ENCODE data around the gene FGD2. TPM values are rescaled to one million over a fixed set of nuclear protein-coding genes. Genes with fewer than 3 reads are reported as not detected.
"Not testable (repeated sequence)": the region's sequence is repeated elsewhere in the genome, so short reads cannot be mapped to it uniquely, and the experiment has no call there.

The FGD2 gene
- polyA plus RNA-seq, 12 donors = 2.4 to 8.1 (median 3.0) TPM; not detected in 1

DNA sequence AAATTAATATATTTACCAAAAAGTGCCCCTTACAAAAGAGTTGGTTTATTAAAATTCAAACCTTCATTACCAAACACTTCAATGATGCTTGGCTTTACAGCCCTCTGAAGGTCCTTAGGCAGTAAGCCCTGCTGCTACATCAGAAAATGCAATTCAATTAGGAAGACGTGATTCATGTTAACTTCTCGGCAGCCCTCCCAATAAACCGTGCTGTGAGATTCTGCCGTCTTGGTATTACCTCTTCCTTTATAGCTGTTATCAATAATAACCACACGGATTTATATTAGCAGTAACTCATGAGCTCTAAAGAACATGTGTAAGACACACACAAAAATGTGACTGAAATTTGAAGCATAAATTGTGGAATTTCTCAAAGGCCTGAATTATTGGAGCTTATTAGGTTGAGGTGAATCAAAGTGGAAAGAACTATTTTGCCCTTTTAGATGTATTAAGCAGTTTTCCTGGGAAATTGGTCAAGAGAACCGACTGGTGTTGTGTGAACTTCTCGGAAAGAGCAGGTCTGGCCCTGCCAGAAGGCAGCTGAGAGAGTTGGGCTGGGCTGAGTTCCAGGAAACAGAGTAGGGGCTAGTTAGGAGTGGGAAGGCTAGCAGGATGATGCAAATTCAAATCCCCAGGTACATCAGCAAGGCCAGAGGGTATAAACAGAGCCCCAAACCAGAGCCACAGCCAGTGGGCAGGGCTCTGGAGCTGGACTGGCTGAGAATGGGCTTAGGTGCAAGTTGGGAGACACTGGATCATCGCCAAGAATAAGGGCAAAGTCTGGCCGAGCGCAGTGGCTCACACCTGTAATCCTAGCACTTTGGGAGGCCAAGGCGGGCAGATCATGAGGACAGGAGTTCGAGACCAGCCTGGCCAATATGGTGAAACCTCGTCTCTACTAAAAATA is 33.1 kb downstream of the FGD2 start:
- DNase-seq = peak; percentile 90

DNA sequence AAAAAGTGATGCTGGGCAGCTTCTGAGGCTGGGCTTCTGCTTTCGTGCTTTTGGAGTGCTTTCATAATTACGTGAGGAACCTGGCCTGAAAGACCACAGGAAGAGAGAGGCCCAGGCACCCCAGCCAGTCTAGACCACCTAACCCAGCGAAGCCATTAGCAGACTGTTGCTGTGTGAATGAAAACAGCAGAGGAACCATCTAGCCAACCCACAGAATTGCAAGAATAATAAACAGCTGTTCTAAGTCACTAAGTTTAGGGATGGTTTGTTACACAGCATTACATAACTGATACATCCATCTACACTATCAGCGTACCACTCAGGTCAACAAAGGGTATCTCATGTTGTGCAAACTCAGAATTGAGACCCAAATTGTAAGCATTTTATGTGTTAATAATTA is 34.5 kb downstream of the FGD2 start:
- no peak for DNase-seq

DNA sequence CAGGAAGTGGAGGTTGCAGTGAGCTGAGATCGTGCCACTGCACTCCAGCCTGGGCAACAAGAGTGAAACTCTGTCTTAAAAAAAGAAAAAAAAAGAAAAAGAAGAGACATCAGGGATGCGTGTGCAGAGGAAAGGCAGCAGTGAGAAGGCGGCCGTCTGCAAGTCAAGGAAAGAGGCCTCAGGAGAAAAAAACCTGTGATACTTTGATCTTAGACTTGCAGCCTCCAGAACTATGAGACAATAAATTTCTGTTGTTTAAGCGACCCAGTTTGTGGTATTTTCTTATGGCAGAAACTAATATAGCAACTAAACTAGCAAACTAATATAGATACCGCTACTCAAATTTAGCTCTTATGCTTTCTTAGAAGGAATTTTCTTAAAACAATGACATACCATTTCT is 36.1 kb downstream of the FGD2 start:
- no peak for DNase-seq

DNA sequence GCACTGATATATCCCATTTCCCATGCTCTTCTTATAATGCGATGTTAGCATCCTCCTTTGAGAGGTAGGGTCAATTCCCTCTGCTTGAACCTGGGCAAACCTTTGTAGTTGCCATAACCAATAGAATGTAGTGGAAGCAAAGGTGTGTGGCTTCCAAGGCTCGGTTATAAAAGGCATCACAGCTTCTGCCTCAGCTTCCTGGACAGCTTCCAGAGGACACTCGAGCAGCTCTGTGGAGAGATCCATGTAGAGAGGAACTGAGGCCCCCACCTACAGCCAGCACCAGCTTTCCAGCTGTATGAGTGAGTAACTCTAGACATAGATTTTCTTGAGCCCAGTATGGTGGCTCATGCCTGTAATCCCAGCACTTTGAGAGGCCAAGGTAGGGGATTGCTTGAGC is 36.7 kb downstream of the FGD2 start:
- no peak for DNase-seq

GRCh38 chr6:37043091-37043490 is 37.6 kb downstream of the FGD2 start:
- DNase-seq = not testable (repeated sequence)

GRCh38 chr6:37047346-37047688 is 41.9 kb downstream of the FGD2 start:
- no peak for DNase-seq

GRCh38 chr6:37047689-37048402 is 42.4 kb downstream of the FGD2 start:
- DNase-seq = no peak

DNA sequence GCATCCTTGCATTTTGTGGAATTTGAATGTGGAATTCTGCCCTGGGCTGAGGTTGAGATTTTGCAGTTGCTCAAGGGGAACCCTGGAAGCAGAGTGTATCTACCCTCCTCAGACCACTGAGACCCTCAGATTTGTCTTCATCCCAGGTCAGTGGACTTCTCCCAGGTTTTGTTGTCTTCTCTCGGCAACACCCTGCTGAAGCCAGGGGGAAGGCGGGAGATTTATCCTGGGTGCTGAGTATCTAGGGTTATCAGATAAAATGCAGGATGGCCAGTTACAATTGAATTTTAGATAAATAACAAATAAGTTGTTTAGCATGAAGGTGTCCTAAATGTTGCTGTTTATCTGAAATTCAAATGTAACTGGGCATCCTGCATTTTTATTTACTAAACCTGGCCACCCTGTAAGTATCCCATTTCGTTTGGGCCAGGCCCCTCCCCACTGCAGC is 43.0 kb downstream of the FGD2 start:
- DNase-seq = no peak

DNA sequence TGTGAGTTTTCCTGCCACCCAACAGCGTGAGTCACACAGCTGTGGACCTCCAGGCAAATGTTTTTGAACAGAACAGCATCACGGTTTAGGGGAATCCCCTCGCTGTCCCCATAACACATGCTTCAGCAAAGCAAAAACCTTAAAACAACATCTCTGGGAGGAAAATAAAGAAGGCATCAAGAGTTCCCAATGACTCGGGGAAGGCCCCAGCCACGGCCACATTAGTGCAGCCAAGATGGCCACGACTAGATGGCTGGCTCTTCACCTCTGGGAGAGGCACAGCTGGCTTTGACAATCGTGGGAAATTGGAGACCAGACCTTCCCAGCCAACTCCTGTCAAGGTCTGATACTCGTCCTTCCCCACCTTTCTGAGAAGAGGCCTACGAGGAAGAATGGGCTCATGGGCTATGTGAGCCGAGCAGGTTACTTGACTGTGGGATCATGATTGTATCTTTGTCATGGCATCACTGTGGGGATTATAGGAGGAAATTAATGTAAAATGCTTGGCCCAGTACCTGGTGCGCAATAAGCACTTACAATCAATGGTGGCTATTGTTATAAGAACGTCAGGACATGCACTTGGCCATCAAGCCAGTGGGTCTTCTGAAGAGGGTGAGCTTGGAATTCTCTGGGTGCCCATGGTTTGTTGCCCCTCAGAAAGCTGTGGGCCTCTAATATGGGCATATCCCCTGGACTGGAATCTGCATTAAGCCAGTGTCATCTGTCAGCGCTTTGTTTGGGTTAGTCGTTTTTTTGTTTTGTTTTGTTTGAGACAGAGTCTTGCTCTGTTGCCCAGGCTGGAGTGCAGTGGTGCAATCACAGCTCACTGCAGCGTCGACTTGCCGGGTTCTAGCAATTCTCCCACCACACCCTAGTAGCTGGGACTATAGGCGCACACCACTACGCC is 43.6 kb downstream of the FGD2 start:
- DNase-seq = peak; percentile 35

DNA sequence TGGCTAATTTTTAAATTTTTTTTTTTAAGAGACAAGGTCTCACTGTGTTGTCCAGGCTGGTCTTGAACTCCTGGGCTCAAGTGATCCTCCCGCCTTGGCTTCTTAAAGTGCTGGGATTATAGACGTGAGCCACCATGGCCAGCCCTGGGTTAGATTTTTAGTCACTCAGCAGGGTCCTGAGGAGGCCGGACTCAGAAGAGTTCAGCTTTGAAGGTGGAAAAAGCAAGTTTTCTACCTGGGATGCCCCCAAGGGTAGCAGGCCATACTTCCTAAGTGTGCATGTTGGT is 44.2 kb downstream of the FGD2 start:
- DNase-seq = no peak

GRCh38 chr6:37050045-37050853 is 44.8 kb downstream of the FGD2 start:
- peak; percentile 32 for DNase-seq

DNA sequence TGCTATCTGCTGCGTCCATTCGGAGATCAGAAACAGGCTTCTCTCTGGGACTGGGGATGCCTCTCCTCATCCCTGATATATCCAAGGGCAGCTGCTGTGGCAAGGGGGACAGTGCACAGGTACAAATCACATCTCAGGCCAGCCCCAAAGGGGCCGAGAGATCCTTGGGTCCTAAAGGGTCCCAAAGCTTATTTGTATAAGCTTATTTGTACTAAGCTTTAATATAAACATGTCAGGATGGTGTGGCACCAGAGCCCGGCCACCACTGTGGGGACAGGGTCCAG is 45.3 kb downstream of the FGD2 start:
- no peak for DNase-seq

DNA sequence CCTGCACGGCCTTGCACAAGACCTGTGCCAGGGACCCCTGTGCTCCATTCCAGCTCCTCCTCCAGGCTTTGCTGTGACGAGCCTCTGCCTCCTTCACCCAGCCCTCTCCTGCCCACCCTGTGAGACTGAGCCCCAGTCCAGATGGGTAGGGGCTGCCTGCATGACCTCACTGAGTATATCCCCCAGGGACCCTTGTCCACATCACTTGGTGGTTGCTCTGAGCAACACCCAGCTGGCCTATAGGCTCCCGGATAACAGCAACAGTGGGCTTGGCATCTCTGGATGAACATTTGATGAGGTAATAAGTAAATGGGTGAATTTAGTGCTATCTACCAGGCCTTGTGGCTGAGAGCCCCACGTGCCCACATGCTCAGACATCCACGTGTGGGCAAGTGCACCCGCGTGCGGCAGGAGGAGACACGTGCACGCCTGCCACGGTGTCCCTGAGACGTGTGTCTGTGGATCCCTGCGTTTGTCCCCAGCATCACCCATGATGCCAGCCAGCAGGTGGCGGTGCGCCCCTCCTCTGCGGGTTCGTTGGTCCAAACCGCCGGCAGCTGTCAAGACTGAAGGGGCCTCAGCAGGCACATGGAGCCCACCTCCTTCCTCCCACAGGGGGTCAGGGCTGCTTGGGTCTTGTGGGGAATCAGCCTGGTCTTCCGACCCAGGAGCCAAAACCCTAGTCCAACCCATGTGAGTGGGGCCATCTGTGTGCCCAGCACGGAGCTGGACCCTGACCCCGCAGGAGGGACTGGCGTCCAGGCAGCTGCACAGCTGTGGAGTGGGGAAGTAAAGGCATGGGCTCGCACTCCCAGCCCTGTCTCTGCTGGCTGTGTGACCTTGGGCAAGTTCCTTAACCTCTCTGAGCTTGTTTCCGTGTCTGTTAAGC is 45.9 kb downstream of the FGD2 start:
- DNase-seq = peak; percentile 85

- no peak for DNase-seq
These were observed 46.7 kb downstream of the FGD2 start for GRCh38 chr6:37052027-37052628.

- DNase-seq = no peak
These were observed 48.2 kb downstream of the FGD2 start for GRCh38 chr6:37053683-37054082.

DNA sequence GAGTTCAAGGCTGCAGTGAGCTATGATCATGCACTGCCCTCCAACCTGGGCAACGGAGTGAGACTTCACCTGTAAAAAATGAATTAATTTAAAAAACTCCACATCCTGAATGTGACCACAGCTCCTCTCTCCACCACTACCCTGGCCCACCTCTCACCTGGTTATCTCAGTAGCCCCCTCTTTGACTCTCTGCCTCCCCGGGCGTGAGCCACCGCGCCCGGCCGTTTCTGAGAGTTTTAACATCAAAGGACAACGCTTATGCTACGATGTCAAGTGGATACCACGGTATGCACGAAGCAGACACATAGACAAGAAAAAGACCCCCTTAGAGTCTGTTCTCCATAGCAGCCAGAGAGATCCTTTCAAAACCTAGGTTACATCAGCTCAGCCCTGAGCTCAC is 48.7 kb downstream of the FGD2 start:
- DNase-seq = no peak

GRCh38 chr6:37054580-37054979 is 49.1 kb downstream of the FGD2 start:
- no peak for DNase-seq

DNA sequence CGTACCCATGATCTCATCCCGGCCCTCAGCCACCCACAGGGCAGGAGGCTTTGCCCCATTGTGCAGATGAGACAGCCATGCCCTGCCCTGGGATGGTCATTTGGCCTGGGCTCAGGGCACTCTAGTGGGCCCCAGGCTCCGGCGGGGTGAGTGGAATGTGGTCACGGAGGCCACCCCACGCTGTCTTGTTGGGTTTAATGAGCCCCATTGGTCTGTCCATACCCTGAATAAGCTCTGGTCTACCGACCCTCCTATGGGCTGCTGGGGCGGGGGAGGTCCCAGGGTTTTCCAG is 50.6 kb downstream of the FGD2 start:
- no peak for DNase-seq

DNA sequence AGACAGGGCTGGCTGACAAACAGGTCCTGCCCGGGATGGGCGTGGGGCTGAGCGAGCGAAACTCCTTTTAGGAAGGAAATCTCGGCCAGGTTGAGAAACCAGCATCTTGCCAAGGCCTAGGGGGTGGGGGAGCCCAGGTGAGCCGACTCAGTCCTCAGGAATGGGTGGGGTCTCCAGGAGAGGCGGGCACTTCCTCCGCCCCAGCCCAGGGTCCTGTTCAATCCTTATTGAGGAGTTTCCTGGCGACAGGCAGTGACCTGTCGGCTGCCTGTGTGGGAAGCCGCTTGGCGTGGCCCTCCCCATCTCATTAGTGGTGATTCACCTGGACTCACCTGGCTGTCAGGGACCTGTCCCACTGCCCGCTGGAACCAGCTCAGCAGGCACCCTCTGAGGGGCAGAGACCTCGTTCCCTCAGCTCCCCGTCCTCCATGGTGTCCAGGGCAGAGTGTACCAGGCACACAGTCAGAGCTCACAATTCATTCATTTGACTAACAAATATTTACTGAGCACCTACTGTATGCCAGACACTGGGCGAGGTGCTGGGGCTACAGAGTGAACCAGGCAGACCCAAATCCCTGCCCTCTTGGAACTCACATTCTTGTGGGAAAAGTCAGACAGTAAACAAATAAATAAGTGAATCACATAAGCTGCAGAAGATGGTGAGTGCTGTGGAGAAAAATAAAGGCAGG is 51.1 kb downstream of the FGD2 start:
- DNase-seq = no peak

GRCh38 chr6:37057128-37057471 is 51.6 kb downstream of the FGD2 start:
- no peak for DNase-seq
